ENCODE results near the gene CHCHD1.
A peak's percentile ranks its signal among the peaks of the same experiment; 100 is the strongest.
"Not testable (repeated sequence)": the region's sequence is repeated elsewhere in the genome, so short reads cannot be mapped to it uniquely, and the experiment has no call there.

Gene CHCHD1

GRCh38 chr10:73795491-73795890 is 13.6 kb downstream of the CHCHD1 start:
- DNase-seq = not testable (repeated sequence)

DNA sequence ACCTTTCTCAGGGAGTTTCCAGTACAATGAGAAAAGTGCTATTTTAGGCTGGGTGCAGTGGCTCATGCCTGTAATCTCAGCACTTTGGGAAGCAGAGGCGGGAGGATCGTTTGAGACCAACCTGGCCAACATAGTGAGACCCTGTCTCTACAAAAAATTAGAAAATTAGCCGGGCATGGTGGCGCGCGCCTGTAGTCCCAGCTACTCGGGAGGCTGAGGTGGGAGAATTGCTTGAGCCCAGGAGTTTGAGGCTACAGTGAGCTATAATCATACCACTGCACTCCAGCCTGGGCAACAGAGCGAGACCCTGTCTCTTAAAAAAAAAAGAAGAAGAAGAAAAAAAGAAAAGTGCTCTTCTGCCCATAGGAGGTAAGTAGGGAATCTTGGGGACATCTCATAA is 14.2 kb downstream of the CHCHD1 start:
- not testable (repeated sequence) for DNase-seq

DNA sequence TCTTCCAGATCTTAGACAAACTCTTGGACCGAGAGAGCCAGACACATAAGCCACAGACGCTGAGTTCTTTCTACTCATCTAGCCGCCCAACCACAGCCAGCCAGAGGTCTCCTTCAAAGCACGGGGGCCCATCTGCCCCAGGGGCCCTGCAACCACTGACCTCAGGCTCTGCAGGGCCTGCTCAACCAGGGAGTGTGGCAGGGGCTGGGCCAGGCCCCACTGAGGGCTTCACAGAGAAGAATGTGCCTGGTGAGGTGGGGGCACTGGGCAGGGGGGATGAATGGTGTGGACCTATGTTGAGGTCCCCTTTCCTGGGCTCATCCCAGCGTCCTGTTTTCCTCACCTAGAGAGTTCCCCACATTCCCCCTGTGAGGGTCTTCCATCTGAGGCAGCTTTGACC is 14.9 kb downstream of the CHCHD1 start:
- DNase-seq = no peak

DNA sequence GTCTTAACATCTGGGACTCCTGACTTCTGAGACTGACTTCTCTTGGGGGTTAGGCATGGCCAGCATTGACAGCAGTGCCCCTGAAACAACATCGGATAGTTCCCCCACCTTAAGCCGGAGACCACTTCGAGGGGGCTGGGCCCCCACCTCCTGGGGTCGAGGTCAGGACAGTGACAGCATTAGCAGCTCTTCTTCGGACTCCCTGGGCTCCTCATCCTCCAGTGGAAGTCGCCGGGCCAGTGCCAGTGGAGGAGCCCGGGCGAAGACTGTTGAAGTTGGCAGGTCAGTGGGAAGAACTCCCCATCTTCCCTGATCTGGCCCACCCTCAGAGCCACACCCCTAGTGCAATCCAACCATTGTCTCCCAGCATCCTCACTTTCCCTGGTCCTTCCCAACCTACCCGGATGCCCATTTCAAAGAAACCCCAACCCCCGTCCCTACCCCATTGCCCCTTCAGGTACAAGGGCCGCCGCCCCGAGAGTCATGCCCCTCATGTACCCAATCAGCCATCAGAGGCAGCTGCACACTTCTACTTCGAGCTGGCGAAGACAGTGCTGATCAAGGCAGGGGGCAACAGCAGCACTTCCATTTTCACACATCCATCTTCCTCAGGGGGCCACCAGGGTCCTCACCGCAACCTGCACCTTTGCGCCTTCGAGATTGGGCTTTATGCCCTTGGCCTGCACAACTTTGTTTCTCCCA is 15.6 kb downstream of the CHCHD1 start:
- no peak for DNase-seq

GRCh38 chr10:73798087-73798486 is 16.2 kb downstream of the CHCHD1 start:
- no peak for DNase-seq

DNA sequence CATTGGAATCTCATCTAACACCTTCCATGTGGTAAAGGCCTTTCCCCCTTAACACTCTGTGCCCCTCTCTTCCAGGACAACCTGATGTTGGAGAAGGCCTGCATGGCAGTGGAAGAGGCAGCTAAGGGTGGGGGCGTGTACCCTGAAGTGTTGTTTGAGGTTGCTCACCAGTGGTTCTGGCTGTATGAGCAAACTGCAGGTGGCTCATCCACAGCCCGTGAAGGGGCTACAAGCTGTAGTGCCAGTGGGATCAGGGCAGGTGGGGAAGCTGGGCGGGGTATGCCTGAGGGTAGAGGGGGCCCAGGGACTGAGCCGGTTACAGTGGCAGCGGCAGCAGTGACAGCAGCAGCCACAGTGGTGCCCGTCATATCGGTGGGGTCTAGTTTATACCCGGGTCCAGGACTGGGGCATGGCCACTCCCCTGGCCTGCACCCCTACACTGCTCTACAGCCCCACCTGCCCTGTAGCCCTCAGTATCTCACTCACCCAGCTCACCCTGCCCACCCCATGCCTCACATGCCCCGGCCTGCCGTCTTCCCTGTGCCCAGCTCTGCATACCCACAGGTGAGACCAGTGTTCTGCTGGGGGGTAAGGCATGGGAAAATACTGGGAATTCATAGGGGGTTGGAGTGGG is 17.2 kb downstream of the CHCHD1 start:
- no peak for DNase-seq

GRCh38 chr10:73799899-73800559 is 18.2 kb downstream of the CHCHD1 start:
- no peak for DNase-seq

- DNase-seq = no peak
Measured at GRCh38 chr10:73800560-73801252, 18.9 kb downstream of the CHCHD1 start.

DNA sequence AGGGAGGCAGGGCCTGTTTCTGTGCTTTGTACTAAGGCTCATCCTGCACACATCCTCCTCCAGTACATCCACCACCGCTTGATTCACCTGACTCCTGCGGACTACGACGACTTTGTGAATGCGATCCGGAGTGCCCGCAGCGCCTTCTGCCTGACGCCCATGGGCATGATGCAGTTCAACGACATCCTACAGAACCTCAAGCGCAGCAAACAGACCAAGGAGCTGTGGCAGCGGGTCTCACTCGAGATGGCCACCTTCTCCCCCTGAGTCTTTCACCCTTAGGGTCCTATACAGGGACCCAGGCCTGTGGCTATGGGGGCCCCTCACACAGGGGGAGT is 19.4 kb downstream of the CHCHD1 start:
- DNase-seq = no peak

- DNase-seq = no peak
Measured at GRCh38 chr10:73802276-73802991, 20.6 kb downstream of the CHCHD1 start.

DNA sequence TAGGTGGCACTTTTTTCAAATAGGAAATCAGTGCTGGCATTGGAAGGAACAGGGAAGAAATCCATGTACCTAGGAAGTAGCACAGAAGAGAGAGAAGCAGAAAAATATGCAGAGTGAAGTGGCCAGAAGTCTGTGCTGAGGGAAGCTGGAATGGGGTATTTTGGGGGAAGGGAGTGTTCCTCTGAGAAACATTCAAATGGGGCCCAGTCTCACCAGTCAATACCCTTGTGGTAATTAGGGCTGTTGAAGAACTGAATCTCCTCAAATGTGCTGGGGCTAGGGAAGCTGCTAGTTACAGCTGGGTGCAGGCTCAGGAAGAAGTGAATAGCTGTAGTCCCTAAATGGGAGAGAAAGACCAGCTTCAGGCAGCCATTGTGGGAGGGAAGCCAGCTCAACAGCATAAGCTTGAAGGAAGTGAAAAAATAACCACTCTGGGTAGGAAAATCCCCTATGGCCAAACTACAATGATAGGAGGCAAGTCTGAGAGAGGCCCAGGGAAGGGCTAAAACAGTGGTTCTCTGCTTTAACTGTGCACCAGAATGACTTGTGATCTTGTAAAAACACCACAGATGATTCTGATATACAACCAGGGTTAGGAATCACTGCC is 21.9 kb downstream of the CHCHD1 start:
- DNase-seq = no peak

- no peak for DNase-seq
Measured at GRCh38 chr10:73806176-73806950, 24.5 kb downstream of the CHCHD1 start.

DNA sequence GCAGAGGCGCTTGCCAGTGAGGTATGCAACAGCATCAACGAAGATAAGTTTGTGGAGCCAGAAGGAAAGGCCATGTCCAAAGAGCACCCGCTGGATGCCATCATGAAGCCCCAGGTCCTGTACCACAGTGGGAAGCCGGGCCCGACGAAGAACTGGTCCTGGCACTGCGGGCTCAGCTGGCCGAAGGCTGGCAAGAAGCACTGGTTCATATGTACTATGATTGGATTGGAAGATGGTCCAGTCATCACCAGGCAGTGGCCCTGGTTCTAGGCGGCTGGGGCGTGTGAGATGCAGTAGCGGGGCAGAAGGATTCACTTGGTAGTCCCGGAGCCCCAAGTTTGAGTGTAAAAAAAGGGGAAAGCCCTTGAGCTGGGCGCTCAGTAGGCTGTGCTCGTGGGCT is 25.6 kb downstream of the CHCHD1 start:
- no peak for DNase-seq

DNA sequence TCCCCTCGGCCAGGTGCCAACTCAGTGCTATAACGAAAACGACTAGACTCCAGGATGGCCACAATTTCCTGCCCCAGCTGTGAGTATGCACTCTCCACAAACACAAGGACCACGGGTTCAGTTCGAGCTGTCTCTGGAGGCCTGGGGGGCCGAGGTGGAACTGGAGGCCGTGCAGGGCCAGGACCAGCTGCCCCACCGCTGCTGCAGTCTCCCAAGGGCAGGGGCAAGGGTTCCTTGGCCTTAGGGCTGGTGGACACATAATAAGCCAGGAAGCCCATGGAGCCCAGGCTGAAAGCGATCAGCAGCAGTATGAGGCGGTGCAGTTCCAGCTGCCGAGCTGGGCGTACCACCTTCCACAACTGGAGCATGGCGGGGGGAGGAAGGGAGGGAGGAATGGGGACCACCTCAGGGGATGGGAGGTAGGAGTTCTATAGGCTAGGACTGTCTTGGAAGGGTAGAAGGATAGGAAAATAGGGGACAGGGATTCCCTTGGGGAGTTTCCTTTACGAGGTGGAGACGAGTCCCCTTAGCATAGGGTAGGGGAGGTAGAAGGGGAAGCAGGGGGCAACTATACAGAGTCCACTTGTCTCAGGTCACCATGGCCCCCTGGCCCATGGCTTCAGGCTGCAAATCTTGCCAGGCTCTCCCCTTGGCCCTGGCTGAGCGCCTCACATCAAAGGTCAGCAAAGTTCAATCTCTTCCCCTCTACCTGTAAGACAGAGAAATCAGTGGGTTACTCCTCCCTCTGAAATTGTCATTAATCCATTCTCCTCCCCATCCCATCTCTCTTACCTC is 26.4 kb downstream of the CHCHD1 start:
- no peak for DNase-seq

DNA sequence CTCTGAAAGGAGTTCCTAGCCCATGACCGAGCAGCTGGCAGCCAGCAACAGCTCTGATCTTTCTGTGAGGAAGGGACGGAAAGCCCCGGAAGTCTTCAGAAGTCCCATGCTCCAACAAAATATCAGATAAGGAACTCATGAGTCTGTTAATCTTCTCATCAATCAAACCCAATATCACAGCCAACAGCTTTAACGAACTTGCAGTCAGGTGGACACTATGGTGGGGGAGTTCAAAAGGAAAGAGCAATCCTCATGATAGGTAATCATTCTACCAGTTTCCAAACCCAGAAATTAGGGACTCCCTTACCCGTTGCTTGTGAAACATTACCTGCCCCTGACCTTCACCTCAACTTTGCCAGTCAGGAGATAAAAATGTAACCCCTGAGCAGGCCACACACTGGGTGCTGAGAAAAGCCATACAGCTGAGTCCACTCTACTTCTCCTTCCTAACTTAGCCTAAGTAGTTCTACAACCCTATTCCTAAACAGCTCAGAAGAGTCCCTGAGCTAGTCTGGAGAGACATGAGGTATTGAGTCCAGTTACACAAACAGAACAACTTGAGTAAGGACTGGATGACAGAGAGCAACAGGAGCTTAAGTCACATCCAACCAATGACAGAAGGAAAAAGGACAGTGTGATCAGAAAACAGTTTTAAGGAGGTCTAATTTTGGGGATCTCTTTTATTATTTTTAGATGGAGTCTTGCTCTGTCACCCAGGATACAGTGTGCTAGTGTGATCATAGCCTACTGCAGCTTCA is 27.4 kb downstream of the CHCHD1 start:
- no peak for DNase-seq

DNA sequence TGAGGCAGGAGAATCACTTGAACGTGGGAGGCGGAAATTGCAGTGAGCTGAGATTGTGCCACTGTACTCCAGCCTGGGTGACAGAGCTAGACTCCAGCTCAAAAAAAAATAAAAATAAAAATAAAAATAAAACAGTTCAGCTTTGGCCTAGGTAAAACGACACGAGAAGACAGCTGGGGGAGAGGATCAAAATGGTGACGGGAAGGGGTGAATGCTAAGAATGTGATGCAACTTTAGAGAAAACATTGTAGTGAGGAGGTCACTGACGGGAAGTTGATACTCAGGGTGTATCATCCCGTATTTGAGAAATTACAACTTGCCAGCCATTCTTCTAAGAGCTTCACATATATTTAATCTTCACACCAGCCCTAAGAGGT is 28.5 kb downstream of the CHCHD1 start:
- no peak for DNase-seq

GRCh38 chr10:73810735-73811465 is 29.1 kb downstream of the CHCHD1 start:
- DNase-seq = peak; percentile 63

DNA sequence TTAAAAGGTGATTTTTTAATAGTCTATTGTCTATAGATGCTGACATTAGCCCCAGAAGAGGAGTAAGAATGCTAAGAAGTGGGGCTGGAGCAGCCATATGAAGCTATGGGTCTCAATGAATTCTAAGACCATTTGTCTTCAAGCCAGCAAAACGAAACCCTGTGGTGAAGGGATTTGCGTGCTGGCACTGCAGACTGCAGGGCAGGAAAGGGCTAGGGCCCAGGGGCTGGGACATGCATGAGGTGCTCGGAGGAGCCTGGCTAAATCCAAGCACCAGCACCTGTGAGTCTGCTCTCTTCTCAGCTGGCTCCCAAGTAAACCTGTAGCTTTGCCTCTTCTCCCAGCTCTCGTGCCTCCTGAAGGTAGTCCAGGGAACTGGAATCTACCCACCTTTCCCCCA is 30.8 kb downstream of the CHCHD1 start:
- DNase-seq = no peak

DNA sequence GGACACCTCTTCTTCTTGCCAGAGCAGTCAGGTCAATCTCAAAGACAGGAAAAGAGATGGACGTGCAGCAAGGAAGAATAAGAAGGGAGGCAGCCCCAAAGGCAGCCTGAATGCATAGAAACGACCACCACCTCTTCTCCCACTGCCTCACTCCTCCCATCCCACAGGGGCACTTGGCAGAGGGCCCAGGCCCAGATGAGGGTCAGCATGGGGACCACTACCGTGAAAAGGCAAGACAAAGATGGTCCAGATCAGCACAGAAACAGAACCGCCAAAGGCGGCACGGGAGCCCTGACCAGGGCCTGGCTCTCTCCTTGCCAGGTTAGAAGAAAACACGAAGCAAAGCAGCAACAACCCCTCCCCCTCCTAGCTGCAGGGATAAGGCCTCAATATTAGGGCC is 31.5 kb downstream of the CHCHD1 start:
- no peak for DNase-seq
